K562 (cell line): ENCODE measurements around the gene INPP4B. TPM values are rescaled to one million over a fixed set of nuclear protein-coding genes. Genes with fewer than 3 reads are reported as not detected.

Experiments
- ATAC-seq: fragments of 200-7000 bp; cut with Tn5 transposase; 3 replicates; pipeline ENCODE4 v1.9.1; 2020; ENCODE audit warnings: moderate library complexity
- BruUV-seq: library from RNA; stranded (reverse); fragments of 400-500 nt; replicated peaks from 2 replicates; lab custom pipeline; 2021; lab: Mats Ljungman, UMichigan
- CTCF ChIA-PET: fragments of 300-600 bp; formaldehyde crosslinking; extraction: SDS; loops from one replicate; lab custom pipeline; 2021; ENCODE audit warnings: low intra/inter-chr PET ratio; lab: Yijun Ruan, JAX
- POLR2A ChIA-PET: fragments of 300-600, 350-650 bp; sonication (Branson Sonifier 250); formaldehyde crosslinking; extraction: SDS; loops from one replicate; lab custom pipeline; 2021; ENCODE audit warnings: antibody characterized with exemption, inconsistent platforms; lab: Yijun Ruan, JAX
- DNase-seq, 4 experiments: peaks; one replicate each; pipeline versions ENCODE4 v3.0.0 to v3.0.0-alpha.2; 2011 to 2018; ENCODE audit warnings: low spot score in 3 of 4, mixed read lengths in 3 of 4; ENCODE audit errors: extremely low read depth in 1 of 4
- FAIRE-seq: peaks from 2 replicates; lab custom pipeline; 2011; peaks lifted over from hg19 to GRCh38; lab: Jason Lieb, UNC
- H2AFZ ChIP-seq: 2 replicates; pipeline ENCODE4 v1.6.0; 2011; ENCODE audit warnings: low read depth, low read length, control low read depth, inconsistent platforms
- H3K27ac ChIP-seq: fragments of 200-600 bp; 3 replicates; pipeline ENCODE4 v1.8.0; 2011; ENCODE audit warnings: low read depth, mild to moderate bottlenecking, control low read depth, inconsistent platforms, low read length, moderate library complexity, mixed read lengths; ENCODE audit errors: extremely low read depth
- H3K27me3 ChIP-seq, 2 experiments: fragments of 300-600 bp in 1 of 2; 2 replicates in 1 of 2; 3 replicates in 1 of 2; pipeline versions ENCODE4 v1.6.0 to v1.8.0; 2011; ENCODE audit warnings: inconsistent platforms in 2 of 2, low read length in 2 of 2, mild to moderate bottlenecking in 1 of 2, mixed read lengths in 1 of 2, moderate library complexity in 1 of 2; ENCODE audit not compliant: control insufficient read depth in 2 of 2, insufficient read depth in 2 of 2
- H3K36me3 ChIP-seq: fragments of 300-600 bp; 3 replicates; pipeline ENCODE4 v1.8.0; 2011; ENCODE audit warnings: mild to moderate bottlenecking, low read length, inconsistent platforms; ENCODE audit not compliant: control insufficient read depth, insufficient read depth
- H3K4me1 ChIP-seq, 2 experiments: fragments of 200-600 bp in 1 of 2; replicated peaks in 1 of 2; 2 replicates in 1 of 2; 3 replicates in 1 of 2; pipeline versions ENCODE4 v1.5.1 to v1.8.0; 2011; ENCODE audit warnings: inconsistent platforms in 2 of 2, low read length in 2 of 2, mild to moderate bottlenecking in 1 of 2, mixed read lengths in 1 of 2, moderate library complexity in 1 of 2; ENCODE audit not compliant: control insufficient read depth in 2 of 2, insufficient read depth in 2 of 2
- H3K4me2 ChIP-seq: 2 replicates; pipeline ENCODE4 v1.6.1; 2011; ENCODE audit warnings: low read length, control low read depth, inconsistent platforms, mixed read lengths; ENCODE audit not compliant: insufficient read depth
- H3K4me3 ChIP-seq: fragments of 200-600 bp; sonication (generic), shearing (Covaris generic); 2 replicates; pipeline ENCODE4 v1.5.1; 2016; ENCODE audit warnings: control low read depth, inconsistent platforms
- H3K79me2 ChIP-seq: fragments of 200-600 bp; 3 replicates; pipeline ENCODE4 v1.8.0; 2011; ENCODE audit warnings: low read length, inconsistent platforms; ENCODE audit not compliant: control insufficient read depth, insufficient read depth
- H3K9ac ChIP-seq, 2 experiments: 2 replicates each; pipeline versions ENCODE4 v1.6.0 to v1.6.1; 2011; ENCODE audit warnings: low read depth in 2 of 2, low read length in 2 of 2, control low read depth in 1 of 2, inconsistent platforms in 1 of 2, mild to moderate bottlenecking in 1 of 2, mixed read lengths in 1 of 2; ENCODE audit not compliant: insufficient read depth in 1 of 2
- H3K9me1 ChIP-seq: one replicate; pipeline ENCODE4 v1.6.0; 2011; ENCODE audit warnings: inconsistent platforms, mild to moderate bottlenecking, low read length, moderate library complexity; ENCODE audit not compliant: control insufficient read depth, insufficient read depth
- H3K9me3 ChIP-seq: replicated peaks from 2 replicates; pipeline ENCODE4 v1.5.1; 2011; ENCODE audit warnings: low read depth, low read length, inconsistent platforms; ENCODE audit not compliant: control insufficient read depth, insufficient read depth
- H4K20me1 ChIP-seq: replicated peaks from 2 replicates; pipeline ENCODE4 v1.6.1; 2011; ENCODE audit warnings: low read length, inconsistent platforms, mixed read lengths; ENCODE audit not compliant: control insufficient read depth, insufficient read depth
- CEBPG ChIP-seq, 3 experiments: fragments of 200-800 bp in 1 of 3; sonication (Bioruptor generic) in 1 of 3; sonication (generic) in 1 of 3; formaldehyde crosslinking in 1 of 3; IDR thresholded peaks in 2 of 3; conservative IDR thresholded peaks in 1 of 3; 2 replicates each; pipeline versions ENCODE4 v1.6.1 to v1.8.0; 2016 to 2022; ENCODE audit warnings: missing compliant biosample characterization in 2 of 3, missing genetic modification characterization in 2 of 3, mild to moderate bottlenecking in 1 of 3, missing genetic modification reagents in 1 of 3
- CHCHD3 ChIP-seq: fragments of 250-450 bp; sonication (Bioruptor Pico); IDR thresholded peaks from 2 replicates; pipeline ENCODE4 v2.1.2; 2022; ENCODE audit warnings: mild to moderate bottlenecking
- GTF2B ChIP-seq: IDR thresholded peaks from 2 replicates; pipeline ENCODE4 v1.6.1; 2011; ENCODE audit not compliant: insufficient read length; ENCODE audit errors: extremely low read depth
- PTBP1 ChIP-seq: fragments of 200-400 bp; formaldehyde crosslinking; IDR thresholded peaks from 2 replicates; pipeline ENCODE4 v1.6.1; 2017; ENCODE audit warnings: low read depth, low read length
- RAD21 ChIP-seq, 2 experiments: fragments of 250-450 bp in 1 of 2; fragments of 450-650 bp in 1 of 2; sonication (Bioruptor Pico) in 1 of 2; formaldehyde crosslinking in 1 of 2; IDR thresholded peaks in 1 of 2; conservative IDR thresholded peaks in 1 of 2; 2 replicates each; pipeline versions ENCODE4 v1.4.0 to v1.8.0; 2020 to 2022; ENCODE audit warnings: mild to moderate bottlenecking in 2 of 2, moderate library complexity in 1 of 2
- RNF219 ChIP-seq: fragments of 250-450 bp; sonication (Bioruptor Pico); IDR thresholded peaks from 2 replicates; pipeline ENCODE4 v1.5.0; 2022; ENCODE audit warnings: mild to moderate bottlenecking
- SMAD1 ChIP-seq: fragments of 150-350 bp; IDR thresholded peaks from 2 replicates; pipeline ENCODE4 v1.6.1; 2014; ENCODE audit warnings: low read length, low read depth; ENCODE audit not compliant: partially characterized antibody
- ZNF121 ChIP-seq: sonication (generic); formaldehyde crosslinking; conservative IDR thresholded peaks from 2 replicates; pipeline ENCODE4 v1.8.0; 2022; ENCODE audit warnings: missing genetic modification reagents
- ZNF217 ChIP-seq: sonication (generic); formaldehyde crosslinking; IDR thresholded peaks from 2 replicates; pipeline ENCODE4 v1.8.0; 2022; ENCODE audit warnings: mild to moderate bottlenecking, missing genetic modification reagents
- ZNF277 ChIP-seq: fragments of 250-450 bp; sonication (Bioruptor Pico); IDR thresholded peaks from 2 replicates; pipeline ENCODE4 v1.8.0; 2022; ENCODE audit warnings: inconsistent platforms, mild to moderate bottlenecking, moderate library complexity, borderline replicate concordance
- ZNF41 ChIP-seq: fragments of 250-450 bp; sonication (Bioruptor Pico); conservative IDR thresholded peaks from 2 replicates; pipeline ENCODE4 v1.4.0; 2020; ENCODE audit warnings: mild to moderate bottlenecking
- WGBS: fragments of 100-300 bp; shearing (Covaris generic); methylation state at CpG from one replicate; pipeline ENCODE4 v1.1.6; 2016; ENCODE audit warnings: low coverage, mixed read lengths; ENCODE audit not compliant: insufficient coverage; ENCODE audit errors: missing lambda C conversion rate; 5-methylcytosine and 5-hydroxymethylcytosine counted together
- in situ Hi-C: fragments of 300-500 bp; cut with MboI; formaldehyde crosslinking; loops from 4 replicates; pipeline ENCODE4 v1.15.0; 2018; ENCODE audit warnings: inconsistent platforms, mixed read lengths
- intact Hi-C: fragments of 100-400 bp; cut with micrococcal nuclease; formaldehyde crosslinking; loops from 2 replicates; pipeline ENCODE4 v1.14.2; 2022
- polyA plus RNA-seq, 8 experiments: library from polyadenylated mRNA; depleted of rRNA in 4 of 8; stranded (reverse) in 5 of 8; unstranded in 3 of 8; fragments of >200 nt; fragmentation: Nextera tagmentation in 2 of 8; fragmentation: Illumina TruSeq in 1 of 8; extraction: Ambion mirVana in 2 of 8; extraction: Trizol in 1 of 8; gene quantifications; 2 replicates each; pipeline versions ENCODE4 v1.2.1 to v1.2.3, GENCODE V29; 2011 to 2014; ENCODE audit warnings: inconsistent platforms in 1 of 8, missing spikeins in 1 of 8
- total RNA-seq, 7 experiments: library from RNA; depleted of rRNA in 6 of 7; stranded (reverse); fragments of >200 nt in 6 of 7; fragmentation: Illumina TruSeq in 2 of 7; extraction: Trizol in 2 of 7; gene quantifications; 2 replicates each; pipeline versions ENCODE4 v1.2.1 to v1.2.3, GENCODE V29; 2011 to 2021; ENCODE audit warnings: low replicate concordance in 1 of 7
- TF ChIP-seq, protein P1 (sequence below): fragments of 450-650 bp; IDR thresholded peaks from 2 replicates; pipeline ENCODE4 v1.7.1; 2018; ENCODE audit warnings: mild to moderate bottlenecking, low read depth; ENCODE audit not compliant: partially characterized antibody

INPP4B gene
- total and polyA plus RNA-seq, 9 of the 15 experiments (the other 6 are each of a cell fraction or from before 2014, with no cell fraction given) = 0.04 to 0.11 TPM; not detected in 7

DNA sequence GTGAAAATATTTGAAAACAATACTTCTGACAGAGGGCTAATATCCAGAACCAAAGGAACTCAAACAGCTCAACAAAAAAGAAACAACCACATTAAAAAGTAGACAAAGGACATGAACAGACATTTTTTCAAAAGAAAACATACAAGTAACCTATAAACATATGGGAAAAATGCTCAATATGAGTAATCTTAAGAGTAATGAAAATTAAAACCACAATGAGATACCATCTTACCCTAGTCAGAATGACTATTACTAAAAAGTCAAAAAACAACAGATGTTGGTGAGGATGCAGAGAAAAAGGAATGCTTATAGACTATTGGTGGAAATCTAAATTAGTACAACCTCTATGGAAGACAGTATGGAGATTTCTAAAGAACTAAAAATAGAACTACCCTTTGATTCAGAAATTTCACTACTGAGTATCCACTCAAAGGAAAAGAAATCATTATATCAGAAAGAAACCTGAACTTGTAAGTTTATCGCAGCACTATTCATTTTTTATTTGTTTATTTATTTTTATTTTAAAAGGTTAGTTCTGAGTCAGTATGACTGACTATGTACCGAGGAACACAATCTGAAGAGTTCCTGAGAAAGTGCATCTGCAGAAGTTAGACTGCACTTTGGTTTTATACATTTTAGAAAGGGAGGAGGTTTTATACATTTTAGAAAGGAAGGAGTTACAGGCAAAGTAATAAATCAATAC is 231.3 kb downstream of the INPP4B start:
- 0% methylated on average over 2 of the region's 2 CpGs for WGBS
- ATAC-seq = no peak
- no peaks in the 10 kb centered on the region for H3K9me3 ChIP-seq
- H4K20me1 ChIP-seq = no peaks in the 10 kb centered on the region
- in situ Hi-C loops (no loop called here), intact Hi-C loops (no loop called here)
- CTCF ChIA-PET = no interaction called here
- FAIRE-seq = no peak
- H3K36me3 ChIP-seq = no peaks in the 10 kb centered on the region
- no peaks in the 10 kb centered on the region for H3K4me1 ChIP-seq
- no peak overlapping the region for H3K27ac ChIP-seq
- POLR2A ChIA-PET = no interaction called here
- no peaks in the 10 kb centered on the region for H3K9me1 ChIP-seq
- no peaks in the 10 kb centered on the region for H3K79me2 ChIP-seq
- no peak overlapping the region for H3K4me3 ChIP-seq
- H3K4me2 ChIP-seq = no peak overlapping the region
- H3K9ac ChIP-seq = no peak overlapping the region
- H2AFZ ChIP-seq = no peak overlapping the region
- DNase-seq = no peak
- BruUV-seq = no TSS peak
- TF ChIP-seq ZNF217 (CRISPR knock-in tag) = no peak
- no peak for TF ChIP-seq RNF219 (CRISPR knock-in tag)
- TF ChIP-seq PTBP1 = no peak
- no peak for TF ChIP-seq GTF2B
- TF ChIP-seq ZNF121 (CRISPR knock-in tag) = no peak
- TF ChIP-seq, protein P1, sequence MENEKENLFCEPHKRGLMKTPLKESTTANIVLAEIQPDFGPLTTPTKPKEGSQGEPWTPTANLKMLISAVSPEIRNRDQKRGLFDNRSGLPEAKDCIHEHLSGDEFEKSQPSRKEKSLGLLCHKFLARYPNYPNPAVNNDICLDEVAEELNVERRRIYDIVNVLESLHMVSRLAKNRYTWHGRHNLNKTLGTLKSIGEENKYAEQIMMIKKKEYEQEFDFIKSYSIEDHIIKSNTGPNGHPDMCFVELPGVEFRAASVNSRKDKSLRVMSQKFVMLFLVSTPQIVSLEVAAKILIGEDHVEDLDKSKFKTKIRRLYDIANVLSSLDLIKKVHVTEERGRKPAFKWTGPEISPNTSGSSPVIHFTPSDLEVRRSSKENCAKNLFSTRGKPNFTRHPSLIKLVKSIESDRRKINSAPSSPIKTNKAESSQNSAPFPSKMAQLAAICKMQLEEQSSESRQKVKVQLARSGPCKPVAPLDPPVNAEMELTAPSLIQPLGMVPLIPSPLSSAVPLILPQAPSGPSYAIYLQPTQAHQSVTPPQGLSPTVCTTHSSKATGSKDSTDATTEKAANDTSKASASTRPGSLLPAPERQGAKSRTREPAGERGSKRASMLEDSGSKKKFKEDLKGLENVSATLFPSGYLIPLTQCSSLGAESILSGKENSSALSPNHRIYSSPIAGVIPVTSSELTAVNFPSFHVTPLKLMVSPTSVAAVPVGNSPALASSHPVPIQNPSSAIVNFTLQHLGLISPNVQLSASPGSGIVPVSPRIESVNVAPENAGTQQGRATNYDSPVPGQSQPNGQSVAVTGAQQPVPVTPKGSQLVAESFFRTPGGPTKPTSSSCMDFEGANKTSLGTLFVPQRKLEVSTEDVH = no peak
- TF ChIP-seq ZNF277 (CRISPR knock-in tag) = no peak
- no peak for TF ChIP-seq CHCHD3 (CRISPR knock-in tag)
- TF ChIP-seq ZNF41 (CRISPR knock-in tag) = no peak
- no peak for TF ChIP-seq RAD21 (CRISPR knock-in tag; conservative IDR thresholded peaks at IDR 0.05 in 1 of 2, IDR thresholded peaks at IDR 0.05 in 1 of 2)
- no peak for TF ChIP-seq SMAD1
- TF ChIP-seq CEBPG (CRISPR knock-in tag; IDR thresholded peaks at IDR 0.05) = no peak
- TF ChIP-seq CEBPG (tag; conservative IDR thresholded peaks at IDR 0.05 in 1 of 2, IDR thresholded peaks at IDR 0.05 in 1 of 2) = no peak
- TF ChIP-seq, all 486 proteins: peak for 0
- H3K27me3 ChIP-seq = no peaks in the 10 kb centered on the region
